Measurements from ENCODE around the gene NYAP2.

DNA sequence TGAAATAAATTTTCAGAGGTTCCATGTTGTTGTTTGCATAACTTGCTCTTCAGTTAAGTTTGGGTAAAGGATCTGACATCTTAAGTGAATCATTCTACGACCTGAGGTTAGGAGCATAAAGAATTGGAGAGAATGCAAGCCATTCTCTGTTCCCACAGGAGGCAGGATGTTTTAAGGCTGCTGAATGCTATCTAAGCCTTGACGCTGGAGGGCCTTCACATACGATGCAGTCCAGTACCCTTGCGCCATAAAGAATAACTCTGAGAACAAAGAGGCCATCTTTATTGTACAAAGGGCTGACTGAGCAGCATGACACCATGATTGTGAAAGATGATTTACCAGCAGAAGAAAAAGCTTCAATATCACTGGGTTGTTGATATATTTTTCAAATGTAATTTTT, 198.4 kb downstream of the NYAP2 start:
- TF ChIP-seq CEBPB (IDR thresholded peaks at IDR 0.05; ENCODE audit: low read depth) (no peak), POLR2A (IDR thresholded peaks at IDR 0.05; ENCODE audit: borderline replicate concordance, extremely low read depth, insufficient read depth, insufficient read length) (no peak), EZH2 (IDR thresholded peaks at IDR 0.05) (no peak), JUND (IDR thresholded peaks at IDR 0.05) (no peak), FOSL1 (IDR thresholded peaks at IDR 0.05; ENCODE audit: low read depth) (no peak), POLR2AphosphoS5 (IDR thresholded peaks at IDR 0.05; ENCODE audit: low read depth, low read length) (no peak), EZH2phosphoT487 (IDR thresholded peaks at IDR 0.05; ENCODE audit: borderline replicate concordance) (no peak), SIN3A (IDR thresholded peaks at IDR 0.05; ENCODE audit: low read depth) (no peak), ZNF274 (IDR thresholded peaks at IDR 0.05; ENCODE audit: low read depth, low read length) (no peak)
- TF ChIP-seq, protein P1, sequence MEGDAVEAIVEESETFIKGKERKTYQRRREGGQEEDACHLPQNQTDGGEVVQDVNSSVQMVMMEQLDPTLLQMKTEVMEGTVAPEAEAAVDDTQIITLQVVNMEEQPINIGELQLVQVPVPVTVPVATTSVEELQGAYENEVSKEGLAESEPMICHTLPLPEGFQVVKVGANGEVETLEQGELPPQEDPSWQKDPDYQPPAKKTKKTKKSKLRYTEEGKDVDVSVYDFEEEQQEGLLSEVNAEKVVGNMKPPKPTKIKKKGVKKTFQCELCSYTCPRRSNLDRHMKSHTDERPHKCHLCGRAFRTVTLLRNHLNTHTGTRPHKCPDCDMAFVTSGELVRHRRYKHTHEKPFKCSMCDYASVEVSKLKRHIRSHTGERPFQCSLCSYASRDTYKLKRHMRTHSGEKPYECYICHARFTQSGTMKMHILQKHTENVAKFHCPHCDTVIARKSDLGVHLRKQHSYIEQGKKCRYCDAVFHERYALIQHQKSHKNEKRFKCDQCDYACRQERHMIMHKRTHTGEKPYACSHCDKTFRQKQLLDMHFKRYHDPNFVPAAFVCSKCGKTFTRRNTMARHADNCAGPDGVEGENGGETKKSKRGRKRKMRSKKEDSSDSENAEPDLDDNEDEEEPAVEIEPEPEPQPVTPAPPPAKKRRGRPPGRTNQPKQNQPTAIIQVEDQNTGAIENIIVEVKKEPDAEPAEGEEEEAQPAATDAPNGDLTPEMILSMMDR (IDR thresholded peaks at IDR 0.05 in 2 of 3, conservative IDR thresholded peaks at IDR 0.05 in 1 of 3; ENCODE audit: borderline replicate concordance in 1 of 3, insufficient read depth in 1 of 3, low read depth in 2 of 3, low read length in 2 of 3) = no peak
- TF ChIP-seq, protein P2, sequence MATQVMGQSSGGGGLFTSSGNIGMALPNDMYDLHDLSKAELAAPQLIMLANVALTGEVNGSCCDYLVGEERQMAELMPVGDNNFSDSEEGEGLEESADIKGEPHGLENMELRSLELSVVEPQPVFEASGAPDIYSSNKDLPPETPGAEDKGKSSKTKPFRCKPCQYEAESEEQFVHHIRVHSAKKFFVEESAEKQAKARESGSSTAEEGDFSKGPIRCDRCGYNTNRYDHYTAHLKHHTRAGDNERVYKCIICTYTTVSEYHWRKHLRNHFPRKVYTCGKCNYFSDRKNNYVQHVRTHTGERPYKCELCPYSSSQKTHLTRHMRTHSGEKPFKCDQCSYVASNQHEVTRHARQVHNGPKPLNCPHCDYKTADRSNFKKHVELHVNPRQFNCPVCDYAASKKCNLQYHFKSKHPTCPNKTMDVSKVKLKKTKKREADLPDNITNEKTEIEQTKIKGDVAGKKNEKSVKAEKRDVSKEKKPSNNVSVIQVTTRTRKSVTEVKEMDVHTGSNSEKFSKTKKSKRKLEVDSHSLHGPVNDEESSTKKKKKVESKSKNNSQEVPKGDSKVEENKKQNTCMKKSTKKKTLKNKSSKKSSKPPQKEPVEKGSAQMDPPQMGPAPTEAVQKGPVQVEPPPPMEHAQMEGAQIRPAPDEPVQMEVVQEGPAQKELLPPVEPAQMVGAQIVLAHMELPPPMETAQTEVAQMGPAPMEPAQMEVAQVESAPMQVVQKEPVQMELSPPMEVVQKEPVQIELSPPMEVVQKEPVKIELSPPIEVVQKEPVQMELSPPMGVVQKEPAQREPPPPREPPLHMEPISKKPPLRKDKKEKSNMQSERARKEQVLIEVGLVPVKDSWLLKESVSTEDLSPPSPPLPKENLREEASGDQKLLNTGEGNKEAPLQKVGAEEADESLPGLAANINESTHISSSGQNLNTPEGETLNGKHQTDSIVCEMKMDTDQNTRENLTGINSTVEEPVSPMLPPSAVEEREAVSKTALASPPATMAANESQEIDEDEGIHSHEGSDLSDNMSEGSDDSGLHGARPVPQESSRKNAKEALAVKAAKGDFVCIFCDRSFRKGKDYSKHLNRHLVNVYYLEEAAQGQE (IDR thresholded peaks at IDR 0.05; ENCODE audit: low read depth) = no peak
- TF ChIP-seq, protein P3, sequence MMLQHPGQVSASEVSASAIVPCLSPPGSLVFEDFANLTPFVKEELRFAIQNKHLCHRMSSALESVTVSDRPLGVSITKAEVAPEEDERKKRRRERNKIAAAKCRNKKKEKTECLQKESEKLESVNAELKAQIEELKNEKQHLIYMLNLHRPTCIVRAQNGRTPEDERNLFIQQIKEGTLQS (IDR thresholded peaks at IDR 0.05) = no peak
- TF ChIP-seq, protein P4, sequence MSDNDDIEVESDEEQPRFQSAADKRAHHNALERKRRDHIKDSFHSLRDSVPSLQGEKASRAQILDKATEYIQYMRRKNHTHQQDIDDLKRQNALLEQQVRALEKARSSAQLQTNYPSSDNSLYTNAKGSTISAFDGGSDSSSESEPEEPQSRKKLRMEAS (IDR thresholded peaks at IDR 0.05) = no peak

All from HCT116 (cell line).